Small intestine (tissue), 7 donors: Measurements from ENCODE around the gene KDM3A. TPM values are rescaled to one million over a fixed set of nuclear protein-coding genes. Genes with fewer than 3 reads are reported as not detected.

Experiments used
- DNase-seq, 2 donors: peaks; one replicate each; pipeline versions ENCODE4 v3.0.0 to v3.0.0-alpha.2; 2013
- FAIRE-seq: peaks from 2 replicates; lab custom pipeline; 2012; peaks lifted over from hg19 to GRCh38; lab: Jason Lieb, UNC
- H3K27ac ChIP-seq, 3 donors: one replicate each; pipeline ENCODE4 v1.5.1; 2013; ENCODE audit warnings: low read length in 2 of 3, mild to moderate bottlenecking in 2 of 3, control low read depth in 1 of 3, inconsistent platforms in 1 of 3, low read depth in 1 of 3, moderate library complexity in 1 of 3
- H3K27me3 ChIP-seq, 3 donors: one replicate each; pipeline ENCODE4 v1.6.1; 2013; ENCODE audit warnings: low read length in 3 of 3, inconsistent platforms in 1 of 3; ENCODE audit not compliant: control insufficient read depth in 3 of 3, insufficient read depth in 3 of 3
- H3K36me3 ChIP-seq, 3 donors: one replicate each; pipeline ENCODE4 v1.6.1; 2013; ENCODE audit warnings: low read length in 3 of 3, inconsistent platforms in 1 of 3, low read depth in 1 of 3, mild to moderate bottlenecking in 1 of 3, moderate library complexity in 1 of 3; ENCODE audit not compliant: control insufficient read depth in 3 of 3, insufficient read depth in 2 of 3
- H3K4me1 ChIP-seq, 3 donors: one replicate each; pipeline ENCODE4 v1.6.1; 2013; ENCODE audit warnings: low read length in 2 of 3, inconsistent platforms in 1 of 3, low read depth in 1 of 3, mild to moderate bottlenecking in 1 of 3, moderate library complexity in 1 of 3; ENCODE audit not compliant: control insufficient read depth in 3 of 3, insufficient read depth in 2 of 3
- H3K4me3 ChIP-seq, 3 donors: one replicate each; pipeline ENCODE4 v1.5.1; 2013; ENCODE audit warnings: low read length in 3 of 3, control low read depth in 1 of 3, inconsistent platforms in 1 of 3, low read depth in 1 of 3, mild to moderate bottlenecking in 1 of 3, moderate library complexity in 1 of 3
- H3K9me3 ChIP-seq, 2 donors: one replicate each; pipeline ENCODE4 v1.6.1; 2013; ENCODE audit warnings: low read depth in 1 of 2, low read length in 1 of 2; ENCODE audit not compliant: control insufficient read depth in 2 of 2, insufficient read depth in 1 of 2
- WGBS, 3 donors: extraction: QIAGEN DNeasy Blood & Tissue Kit; methylation state at CpG; one replicate each; pipeline ENCODE4 v1.1.7; 2013; 5-methylcytosine and 5-hydroxymethylcytosine counted together
- polyA plus RNA-seq, 4 donors: library from polyadenylated mRNA; stranded (reverse) in 3 of 4; unstranded in 1 of 4; fragments of 200-250 nt in 3 of 4; fragments of 120-200 nt in 1 of 4; gene quantifications; one replicate each; pipeline versions ENCODE4 v1.2.1 to v1.2.3, GENCODE V29; 2013
- donor health status: healthy with polysubstance abuse.
- donor health status: control.
- donor health status: control.
- donor health status: Bipolar disorder and iron deficiency.
- donor health status: healthy.

Gene KDM3A
- polyA plus RNA-seq, 4 donors: 13.5 to 51.2 (median 35.7) TPM

GRCh38 chr2:86441392-86441881, 266 bp downstream of the KDM3A start:
- DNase-seq: no peak
- H3K4me3 ChIP-seq: peak overlapping the region; percentile 69 to 95 (median 88)
- peak overlapping the region; percentile 92 to 96 (median 94) for H3K27ac ChIP-seq
- H3K4me1 ChIP-seq: peaks cover 0 to 14% (median 12%) of the 10 kb centered on the region in 3 donors
- H3K36me3 ChIP-seq: peaks cover 0 to 5% (median 0%) of the 10 kb centered on the region in 3 donors
- peaks cover 0 to 5% of the 10 kb centered on the region in 2 donors for H3K9me3 ChIP-seq
- no peak for FAIRE-seq
- no peaks in the 10 kb centered on the region for H3K27me3 ChIP-seq
- 0 to 1% (median 0%) methylated on average over 11 to 59 of the region's 59 CpGs for WGBS, 3 donors

DNA sequence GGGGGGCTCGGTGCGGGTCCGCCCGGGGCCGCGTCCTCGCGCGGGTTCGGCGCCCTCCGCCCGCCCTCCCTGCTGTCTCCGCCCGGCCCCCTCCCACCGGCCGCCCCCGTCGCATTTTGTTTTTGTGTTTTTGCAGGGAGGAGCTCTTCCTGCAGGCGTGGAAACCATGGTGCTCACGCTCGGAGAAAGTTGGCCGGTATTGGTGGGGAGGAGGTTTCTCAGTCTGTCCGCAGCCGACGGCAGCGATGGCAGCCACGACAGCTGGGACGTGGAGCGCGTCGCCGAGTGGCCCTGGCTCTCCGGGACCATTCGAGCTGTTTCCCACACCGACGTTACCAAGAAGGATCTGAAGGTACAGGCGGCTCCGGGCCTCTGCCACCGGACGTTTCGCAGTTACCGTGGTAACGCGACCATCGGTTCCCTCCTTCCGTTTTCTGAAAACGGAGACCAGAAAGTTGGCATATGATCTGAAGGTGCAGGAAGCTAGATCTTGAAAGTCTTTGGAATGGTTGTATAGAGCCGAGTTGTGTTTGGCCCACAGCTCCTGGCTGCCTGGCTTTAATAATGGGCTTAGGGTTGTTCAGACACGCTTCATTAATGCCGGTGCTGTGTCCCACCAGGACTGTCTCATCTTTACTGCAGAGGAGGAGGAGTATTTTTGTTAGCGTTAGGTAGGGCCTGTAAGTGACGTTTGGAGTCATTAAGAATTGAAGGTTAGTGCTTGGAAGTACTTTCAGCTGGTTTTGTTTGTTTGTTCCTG, 891 bp downstream of the KDM3A start:
- Histone ChIP-seq H3K4me3 (peak overlapping the region; percentile 69 to 95 (median 88)), H3K36me3 (peaks cover 0 to 10% (median 3%) of the 10 kb centered on the region in 3 donors), H3K27me3 (no peaks in the 10 kb centered on the region), H3K4me1 (peaks cover 0 to 14% (median 12%) of the 10 kb centered on the region in 3 donors), H3K9me3 (peaks cover 0 to 2% of the 10 kb centered on the region in 2 donors), H3K27ac (peak overlapping the region; percentile 92 to 96 (median 94))
- DNase-seq (peak; percentile 43 to 74), FAIRE-seq (no peak)
- WGBS, 3 donors: 0% methylated on average over 33 to 53 of the region's 53 CpGs

DNA sequence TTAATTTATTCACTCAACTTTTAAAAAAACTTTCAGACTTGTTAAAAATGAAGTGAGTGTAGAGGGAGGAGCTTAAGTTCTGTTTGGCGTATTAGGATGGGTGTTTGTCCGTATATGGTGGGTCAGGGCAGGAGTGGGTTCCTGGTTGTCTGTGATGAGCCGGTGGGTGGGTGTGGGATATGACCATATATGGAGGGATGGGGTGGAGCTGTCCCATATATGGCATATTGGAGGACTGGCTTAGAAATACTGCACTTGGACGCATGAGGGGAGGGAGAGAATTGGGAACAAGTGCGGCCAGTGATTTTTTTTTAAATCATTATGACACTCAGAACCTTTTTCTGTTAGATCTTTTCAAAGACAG, 1.5 kb downstream of the KDM3A start:
- Histone ChIP-seq H3K27ac (peak overlapping the region; percentile 92 to 96 (median 94)), H3K27me3 (no peaks in the 10 kb centered on the region), H3K9me3 (no peaks in the 10 kb centered on the region), H3K4me1 (peaks cover 0 to 14% (median 12%) of the 10 kb centered on the region in 3 donors), H3K4me3 (peak overlapping the region; percentile 69 to 95 (median 88)), H3K36me3 (peaks cover 0 to 10% (median 3%) of the 10 kb centered on the region in 3 donors)
- peak; percentile 77 to 83 for DNase-seq
- WGBS, 3 donors: 0 to 5% (median 1%) methylated on average over 5 of the region's 5 CpGs
- FAIRE-seq: no peak

- peaks cover 0 to 10% (median 3%) of the 10 kb centered on the region in 3 donors for H3K36me3 ChIP-seq
- WGBS, 3 donors: 73 to 77% (median 76%) methylated on average over 7 of the region's 7 CpGs
- H3K27ac ChIP-seq: no peak overlapping the region
- H3K4me1 ChIP-seq: peaks cover 2 to 17% (median 14%) of the 10 kb centered on the region in 3 donors
- H3K9me3 ChIP-seq: no peaks in the 10 kb centered on the region
- FAIRE-seq (no peak), DNase-seq (no peak)
- no peaks in the 10 kb centered on the region for H3K27me3 ChIP-seq
- H3K4me3 ChIP-seq: peak overlapping the region in 1 of 3 donors; percentile 9
These were observed 2.6 kb downstream of the KDM3A start for GRCh38 chr2:86443631-86444350.

GRCh38 chr2:86445436-86445835, 4.3 kb downstream of the KDM3A start:
- Histone ChIP-seq H3K27me3 (no peaks in the 10 kb centered on the region), H3K27ac (no peak overlapping the region), H3K4me1 (peaks cover 2 to 20% (median 14%) of the 10 kb centered on the region in 3 donors), H3K36me3 (peaks cover 3 to 15% (median 4%) of the 10 kb centered on the region in 3 donors), H3K9me3 (no peaks in the 10 kb centered on the region), H3K4me3 (no peak overlapping the region)
- no peak for DNase-seq
- no peak for FAIRE-seq
- WGBS, 3 donors: 84 to 88% (median 86%) methylated on average over 4 of the region's 4 CpGs

GRCh38 chr2:86446060-86446459, 4.9 kb downstream of the KDM3A start:
- DNase-seq: no peak
- Histone ChIP-seq H3K9me3 (no peaks in the 10 kb centered on the region), H3K27me3 (no peaks in the 10 kb centered on the region), H3K4me1 (peaks cover 2 to 20% (median 14%) of the 10 kb centered on the region in 3 donors), H3K27ac (no peak overlapping the region), H3K4me3 (no peak overlapping the region), H3K36me3 (peaks cover 5 to 15% (median 8%) of the 10 kb centered on the region in 3 donors)
- FAIRE-seq: no peak
- 98 to 100% (median 100%) methylated on average over 2 of the region's 2 CpGs for WGBS, 3 donors

- no peaks in the 10 kb centered on the region for H3K9me3 ChIP-seq
- no peaks in the 10 kb centered on the region for H3K27me3 ChIP-seq
- peak in 1 of 2 donors; percentile 83 for DNase-seq
- H3K36me3 ChIP-seq: peaks cover 16 to 31% (median 23%) of the 10 kb centered on the region in 3 donors
- no peak overlapping the region for H3K27ac ChIP-seq
- WGBS, 3 donors: 8 to 25% (median 21%) methylated on average over 2 of the region's 2 CpGs
- FAIRE-seq: no peak
- H3K4me1 ChIP-seq: peaks cover 6 to 10% (median 8%) of the 10 kb centered on the region in 3 donors
- H3K4me3 ChIP-seq: no peak overlapping the region
These were observed 12.7 kb downstream of the KDM3A start for GRCh38 chr2:86453836-86454235.

GRCh38 chr2:86454238-86454637, 13.1 kb downstream of the KDM3A start:
- FAIRE-seq (no peak), DNase-seq (peak in 1 of 2 donors; percentile 55)
- H3K36me3 ChIP-seq: peaks cover 16 to 33% (median 23%) of the 10 kb centered on the region in 3 donors
- H3K9me3 ChIP-seq: no peaks in the 10 kb centered on the region
- H3K27me3 ChIP-seq: no peaks in the 10 kb centered on the region
- peaks cover 6 to 10% (median 8%) of the 10 kb centered on the region in 3 donors for H3K4me1 ChIP-seq
- H3K27ac ChIP-seq: no peak overlapping the region
- H3K4me3 ChIP-seq: no peak overlapping the region
